Measurements from ENCODE around the gene RBM6.

DNA sequence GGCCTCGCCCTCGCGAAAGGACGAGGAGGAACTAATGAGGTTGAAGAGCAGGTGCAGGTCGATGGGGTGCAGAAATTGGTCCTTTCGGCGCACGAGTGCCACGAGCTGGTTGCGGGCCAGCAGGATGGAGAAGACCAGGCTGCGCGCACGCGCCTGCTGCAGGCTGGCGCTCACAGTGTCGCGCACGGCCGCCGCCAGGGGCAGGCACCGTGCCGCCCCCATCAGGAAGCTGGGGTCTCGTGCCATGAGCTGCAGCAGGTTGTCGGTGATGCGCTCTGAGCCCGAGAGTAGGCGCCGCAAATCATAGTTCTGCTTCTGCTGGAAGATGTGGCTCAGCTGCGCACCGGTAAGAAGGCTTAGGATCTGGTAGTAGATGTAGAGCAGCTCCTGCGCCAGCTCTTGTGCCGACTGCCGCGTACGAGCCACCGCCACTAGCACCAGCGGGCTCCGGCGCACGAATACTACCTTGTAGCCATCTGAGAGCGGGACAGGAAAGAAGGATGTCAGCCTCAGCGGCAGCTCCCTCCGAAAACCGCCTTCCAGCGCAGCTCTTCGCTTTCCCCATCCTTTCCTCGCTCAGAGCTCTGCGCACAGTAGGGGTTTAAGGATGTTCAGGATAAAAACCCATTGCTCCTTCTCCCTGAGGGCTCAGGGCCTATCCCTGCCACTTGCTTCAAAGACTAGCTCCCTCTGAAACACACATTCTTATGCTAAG lies 29.4 kb upstream of the RBM6 start:
- TF ChIP-seq EP300 (IDR thresholded peaks at IDR 0.05): no peak
- TF ChIP-seq, protein P1, sequence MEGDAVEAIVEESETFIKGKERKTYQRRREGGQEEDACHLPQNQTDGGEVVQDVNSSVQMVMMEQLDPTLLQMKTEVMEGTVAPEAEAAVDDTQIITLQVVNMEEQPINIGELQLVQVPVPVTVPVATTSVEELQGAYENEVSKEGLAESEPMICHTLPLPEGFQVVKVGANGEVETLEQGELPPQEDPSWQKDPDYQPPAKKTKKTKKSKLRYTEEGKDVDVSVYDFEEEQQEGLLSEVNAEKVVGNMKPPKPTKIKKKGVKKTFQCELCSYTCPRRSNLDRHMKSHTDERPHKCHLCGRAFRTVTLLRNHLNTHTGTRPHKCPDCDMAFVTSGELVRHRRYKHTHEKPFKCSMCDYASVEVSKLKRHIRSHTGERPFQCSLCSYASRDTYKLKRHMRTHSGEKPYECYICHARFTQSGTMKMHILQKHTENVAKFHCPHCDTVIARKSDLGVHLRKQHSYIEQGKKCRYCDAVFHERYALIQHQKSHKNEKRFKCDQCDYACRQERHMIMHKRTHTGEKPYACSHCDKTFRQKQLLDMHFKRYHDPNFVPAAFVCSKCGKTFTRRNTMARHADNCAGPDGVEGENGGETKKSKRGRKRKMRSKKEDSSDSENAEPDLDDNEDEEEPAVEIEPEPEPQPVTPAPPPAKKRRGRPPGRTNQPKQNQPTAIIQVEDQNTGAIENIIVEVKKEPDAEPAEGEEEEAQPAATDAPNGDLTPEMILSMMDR (IDR thresholded peaks at IDR 0.05): no peak
